A673 (cell line): ENCODE results near the gene ATG4A.

Experiments
- EZH2 ChIP-seq: fragments of 200-600 bp; sonication (generic); IDR thresholded peaks from 2 replicates; pipeline ENCODE4 v1.6.1; 2017; ENCODE audit warnings: borderline replicate concordance, low read depth, mild to moderate bottlenecking, mixed read lengths, antibody characterized with exemption, low read length; ENCODE audit not compliant: poor library complexity, severe bottlenecking
- TF ChIP-seq, protein P1 (sequence below): fragments of 300-800, 200-600 bp; sonication (generic); conservative IDR thresholded peaks from 2 replicates; pipeline ENCODE4 v1.5.1; 2017; ENCODE audit warnings: low read depth, mild to moderate bottlenecking, antibody characterized with exemption, low read length, moderate library complexity, mixed read lengths

GRCh38 chrX:108199691-108200090 is 108.1 kb downstream of the ATG4A start:
- TF ChIP-seq, protein P1, sequence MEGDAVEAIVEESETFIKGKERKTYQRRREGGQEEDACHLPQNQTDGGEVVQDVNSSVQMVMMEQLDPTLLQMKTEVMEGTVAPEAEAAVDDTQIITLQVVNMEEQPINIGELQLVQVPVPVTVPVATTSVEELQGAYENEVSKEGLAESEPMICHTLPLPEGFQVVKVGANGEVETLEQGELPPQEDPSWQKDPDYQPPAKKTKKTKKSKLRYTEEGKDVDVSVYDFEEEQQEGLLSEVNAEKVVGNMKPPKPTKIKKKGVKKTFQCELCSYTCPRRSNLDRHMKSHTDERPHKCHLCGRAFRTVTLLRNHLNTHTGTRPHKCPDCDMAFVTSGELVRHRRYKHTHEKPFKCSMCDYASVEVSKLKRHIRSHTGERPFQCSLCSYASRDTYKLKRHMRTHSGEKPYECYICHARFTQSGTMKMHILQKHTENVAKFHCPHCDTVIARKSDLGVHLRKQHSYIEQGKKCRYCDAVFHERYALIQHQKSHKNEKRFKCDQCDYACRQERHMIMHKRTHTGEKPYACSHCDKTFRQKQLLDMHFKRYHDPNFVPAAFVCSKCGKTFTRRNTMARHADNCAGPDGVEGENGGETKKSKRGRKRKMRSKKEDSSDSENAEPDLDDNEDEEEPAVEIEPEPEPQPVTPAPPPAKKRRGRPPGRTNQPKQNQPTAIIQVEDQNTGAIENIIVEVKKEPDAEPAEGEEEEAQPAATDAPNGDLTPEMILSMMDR, result peak; percentile 69
- no peak for TF ChIP-seq EZH2
